ENCODE measurements around the gene SNTG2.

GRCh38 chr2:1028831-1029230 lies 78.2 kb downstream of the SNTG2 start:
- no peak for TF ChIP-seq ATF2 (CRISPR knock-in tag; IDR thresholded peaks at IDR 0.05; ENCODE audit: borderline replicate concordance, low read depth)
- TF ChIP-seq ETV6 (CRISPR knock-in tag; IDR thresholded peaks at IDR 0.05), result no peak
- TF ChIP-seq CTCF (IDR thresholded peaks at IDR 0.05), result no peak
- no peak for TF ChIP-seq NFE2L1 (CRISPR knock-in tag; IDR thresholded peaks at IDR 0.05)
- TF ChIP-seq CREM (CRISPR knock-in tag; IDR thresholded peaks at IDR 0.05), result no peak
- TF ChIP-seq NR1H2 (CRISPR knock-in tag; IDR thresholded peaks at IDR 0.05), result no peak
